Upper lobe of right lung (tissue), 1 donor: ENCODE results near the gene PCBP2. TPM values are rescaled to one million over a fixed set of nuclear protein-coding genes. Genes with fewer than 3 reads are reported as not detected.
"Not testable (repeated sequence)": the region's sequence is repeated elsewhere in the genome, so short reads cannot be mapped to it uniquely, and the experiment has no call there.

ENCODE experiments used
- ATAC-seq: fragments of 200-7000 bp; cut with Tn5 transposase; one replicate; pipeline ENCODE4 v1.9.1; 2020; ENCODE audit warnings: mild to moderate bottlenecking, moderate library complexity
- DNase-seq: peaks from one replicate; pipeline ENCODE4 v3.0.0-alpha.2; 2020
- H3K27ac ChIP-seq: fragments of 200-600 bp; one replicate; pipeline ENCODE4 v1.8.0; 2022
- H3K27me3 ChIP-seq: fragments of 200-600 bp; one replicate; pipeline ENCODE4 v1.8.0; 2022; ENCODE audit warnings: mild to moderate bottlenecking
- H3K36me3 ChIP-seq: fragments of 200-600 bp; one replicate; pipeline ENCODE4 v1.8.0; 2022
- H3K4me1 ChIP-seq: fragments of 200-600 bp; one replicate; pipeline ENCODE4 v1.8.0; 2022
- H3K4me3 ChIP-seq: fragments of 200-600 bp; one replicate; pipeline ENCODE4 v1.8.0; 2022; ENCODE audit warnings: mild to moderate bottlenecking
- H3K9me3 ChIP-seq: fragments of 200-600 bp; one replicate; pipeline ENCODE4 v1.8.0; 2022
- intact Hi-C: fragments of 100-400 bp; cut with DNase I; formaldehyde crosslinking; loops from one replicate; pipeline ENCODE4 v1.11.0; 2022
- total RNA-seq: library from RNA; stranded (reverse); fragmentation: NEBNext Ultra II Directional; extraction: Animal tissue kit (Norgen Biotek cat#: 25700); gene quantifications from one replicate; pipeline ENCODE4 v1.2.1, GENCODE V29; 2021
- TF ChIP-seq, protein P1 (sequence below): fragments of 200-600 bp; IDR thresholded peaks from one replicate; pipeline ENCODE4 v1.8.0; 2022; ENCODE audit warnings: antibody characterized with exemption
- donor health status: DM: no; HTN: yes; CAD: no; lungs with severe emphysema.

Gene PCBP2
- total RNA-seq, 1 donor from 2014 or later = 727 TPM

DNA sequence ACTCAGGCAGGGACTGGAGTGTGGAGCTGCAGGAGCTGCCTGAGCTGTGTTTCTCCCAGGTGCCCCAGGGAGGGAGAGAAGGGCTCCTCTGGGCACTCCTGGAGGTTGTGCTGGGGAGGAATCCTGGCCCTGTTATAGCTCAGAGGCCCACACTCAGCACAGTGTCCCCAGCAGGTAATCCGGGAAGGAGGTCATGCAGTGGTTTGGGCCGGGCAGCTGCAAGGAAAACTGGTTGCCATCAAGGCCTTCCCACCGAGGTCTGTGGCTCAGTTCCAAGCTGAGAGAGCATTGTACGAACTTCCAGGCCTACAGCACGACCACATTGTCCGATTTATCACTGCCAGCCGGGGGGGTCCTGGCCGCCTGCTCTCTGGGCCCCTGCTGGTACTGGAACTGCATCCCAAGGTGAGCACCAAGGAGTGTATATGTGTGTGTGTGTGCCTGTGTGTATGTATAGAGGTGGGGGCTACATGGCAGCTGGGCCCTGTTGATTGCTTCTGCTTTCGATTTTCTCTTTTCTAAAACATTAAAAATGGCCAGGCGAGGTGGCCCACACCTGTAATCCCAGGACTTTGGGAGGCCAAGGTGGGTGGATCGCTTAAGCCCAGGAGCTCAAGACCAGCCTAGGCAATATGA, 26.3 kb upstream of the PCBP2 start:
- TF ChIP-seq, protein P1, sequence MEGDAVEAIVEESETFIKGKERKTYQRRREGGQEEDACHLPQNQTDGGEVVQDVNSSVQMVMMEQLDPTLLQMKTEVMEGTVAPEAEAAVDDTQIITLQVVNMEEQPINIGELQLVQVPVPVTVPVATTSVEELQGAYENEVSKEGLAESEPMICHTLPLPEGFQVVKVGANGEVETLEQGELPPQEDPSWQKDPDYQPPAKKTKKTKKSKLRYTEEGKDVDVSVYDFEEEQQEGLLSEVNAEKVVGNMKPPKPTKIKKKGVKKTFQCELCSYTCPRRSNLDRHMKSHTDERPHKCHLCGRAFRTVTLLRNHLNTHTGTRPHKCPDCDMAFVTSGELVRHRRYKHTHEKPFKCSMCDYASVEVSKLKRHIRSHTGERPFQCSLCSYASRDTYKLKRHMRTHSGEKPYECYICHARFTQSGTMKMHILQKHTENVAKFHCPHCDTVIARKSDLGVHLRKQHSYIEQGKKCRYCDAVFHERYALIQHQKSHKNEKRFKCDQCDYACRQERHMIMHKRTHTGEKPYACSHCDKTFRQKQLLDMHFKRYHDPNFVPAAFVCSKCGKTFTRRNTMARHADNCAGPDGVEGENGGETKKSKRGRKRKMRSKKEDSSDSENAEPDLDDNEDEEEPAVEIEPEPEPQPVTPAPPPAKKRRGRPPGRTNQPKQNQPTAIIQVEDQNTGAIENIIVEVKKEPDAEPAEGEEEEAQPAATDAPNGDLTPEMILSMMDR = no peak
- no peak for DNase-seq

DNA sequence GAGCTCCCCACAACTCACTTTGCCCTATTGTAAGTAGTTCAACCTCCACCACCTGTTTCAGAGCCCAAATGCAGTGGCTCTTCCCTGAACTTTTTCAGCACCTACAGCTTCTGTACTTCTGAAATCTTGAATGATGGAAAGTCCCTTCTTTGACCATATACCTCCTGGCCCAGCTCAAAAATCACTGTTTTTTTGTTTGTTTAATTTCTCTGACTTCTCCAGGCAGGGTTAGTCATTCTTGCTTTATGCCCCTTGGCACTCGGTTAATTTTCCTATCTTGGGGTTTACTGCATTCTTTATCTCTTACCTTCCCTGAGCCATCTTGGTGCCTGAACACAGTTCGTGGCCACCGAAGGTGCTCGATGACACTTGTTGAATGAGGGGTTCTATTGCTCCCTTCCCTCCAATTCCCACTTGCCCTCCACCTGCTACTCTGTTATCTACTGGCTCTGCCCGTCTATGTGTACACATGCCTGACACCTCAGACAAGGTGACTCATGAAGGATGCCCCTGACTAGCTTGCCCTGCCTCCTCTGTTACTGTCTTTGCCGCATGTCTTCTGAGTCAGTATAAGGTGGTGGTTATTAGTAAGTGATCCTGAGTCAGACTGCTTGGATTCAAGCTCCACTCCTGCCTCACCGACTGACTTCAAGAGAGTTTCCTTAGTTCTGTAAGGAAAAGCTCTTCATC, 23.9 kb upstream of the PCBP2 start:
- H3K9me3 ChIP-seq = no peaks in the 10 kb centered on the region
- no peak for ATAC-seq
- no peak overlapping the region for H3K27ac ChIP-seq
- H3K36me3 ChIP-seq = no peaks in the 10 kb centered on the region
- intact Hi-C loops = no loop called here
- H3K27me3 ChIP-seq = no peaks in the 10 kb centered on the region
- no peak for DNase-seq
- H3K4me1 ChIP-seq = no peaks in the 10 kb centered on the region
- TF ChIP-seq, protein P1 = no peak
- no peak overlapping the region for H3K4me3 ChIP-seq

More for the DNA sequence above, 26.3 kb upstream of the PCBP2 start:
- no peak overlapping the region for H3K4me3 ChIP-seq
- H3K36me3 ChIP-seq = no peaks in the 10 kb centered on the region
- H3K27ac ChIP-seq = no peak overlapping the region
- H3K9me3 ChIP-seq = no peaks in the 10 kb centered on the region
- no peaks in the 10 kb centered on the region for H3K27me3 ChIP-seq
- intact Hi-C loops = no loop called here
- no peak for ATAC-seq
- H3K4me1 ChIP-seq = peaks cover 3% of the 10 kb centered on the region

DNA sequence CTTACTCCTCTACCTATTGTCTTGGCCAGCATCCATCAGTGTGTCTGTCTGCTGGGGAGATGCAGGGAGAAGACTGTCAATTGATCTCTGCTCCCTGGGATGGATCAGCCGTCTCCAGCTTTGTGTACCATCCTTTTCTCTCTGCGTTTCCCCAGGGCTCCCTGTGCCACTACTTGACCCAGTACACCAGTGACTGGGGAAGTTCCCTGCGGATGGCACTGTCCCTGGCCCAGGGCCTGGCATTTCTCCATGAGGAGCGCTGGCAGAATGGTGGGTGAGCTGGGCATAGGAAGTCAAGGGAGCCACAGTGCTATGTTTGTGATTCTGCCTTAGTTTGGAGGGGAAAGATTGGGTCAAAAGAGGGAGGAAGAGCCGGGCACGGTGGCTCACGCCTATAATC, 23.2 kb upstream of the PCBP2 start:
- no peak overlapping the region for H3K4me3 ChIP-seq
- DNase-seq = no peak
- no peak for ATAC-seq
- no peaks in the 10 kb centered on the region for H3K27me3 ChIP-seq
- TF ChIP-seq, protein P1 = no peak
- no peak overlapping the region for H3K27ac ChIP-seq
- H3K4me1 ChIP-seq = no peaks in the 10 kb centered on the region
- no peaks in the 10 kb centered on the region for H3K36me3 ChIP-seq
- no peaks in the 10 kb centered on the region for H3K9me3 ChIP-seq
- intact Hi-C loops = no loop called here

DNA sequence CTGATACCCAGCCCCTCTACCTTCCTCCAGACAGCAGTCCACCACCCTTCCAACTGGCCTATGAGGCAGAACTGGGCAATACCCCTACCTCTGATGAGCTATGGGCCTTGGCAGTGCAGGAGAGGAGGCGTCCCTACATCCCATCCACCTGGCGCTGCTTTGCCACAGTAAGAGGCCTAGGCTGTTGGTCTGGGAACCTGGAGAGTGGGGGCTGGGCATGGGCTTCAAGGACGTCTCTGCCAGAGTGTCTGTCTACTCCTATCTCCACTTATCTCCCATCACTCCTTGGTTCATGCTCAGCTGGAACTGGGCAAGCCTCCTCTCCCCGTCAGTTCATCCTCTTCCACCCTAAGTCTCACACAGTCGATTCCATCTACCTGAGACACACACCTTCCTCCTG, 21.8 kb upstream of the PCBP2 start:
- H3K4me3 ChIP-seq = no peak overlapping the region
- no peaks in the 10 kb centered on the region for H3K27me3 ChIP-seq
- H3K36me3 ChIP-seq = no peaks in the 10 kb centered on the region
- no peaks in the 10 kb centered on the region for H3K4me1 ChIP-seq
- no peak overlapping the region for H3K27ac ChIP-seq
- intact Hi-C loops = no loop called here
- no peaks in the 10 kb centered on the region for H3K9me3 ChIP-seq
- DNase-seq = no peak
- TF ChIP-seq, protein P1 = no peak
- ATAC-seq = peak; percentile 6

DNA sequence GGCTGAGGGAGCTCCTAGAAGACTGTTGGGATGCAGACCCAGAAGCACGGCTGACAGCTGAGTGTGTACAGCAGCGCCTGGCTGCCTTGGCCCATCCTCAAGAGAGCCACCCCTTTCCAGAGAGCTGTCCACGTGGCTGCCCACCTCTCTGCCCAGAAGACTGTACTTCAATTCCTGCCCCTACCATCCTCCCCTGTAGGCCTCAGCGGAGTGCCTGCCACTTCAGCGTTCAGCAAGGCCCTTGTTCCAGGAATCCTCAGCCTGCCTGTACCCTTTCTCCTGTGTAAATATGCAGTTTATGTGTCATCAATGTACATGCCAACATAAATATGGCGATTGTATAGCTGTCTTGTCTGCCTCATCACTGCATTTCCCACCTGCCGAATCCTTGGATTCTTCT, 20.7 kb upstream of the PCBP2 start:
- TF ChIP-seq, protein P1 = no peak
- Histone ChIP-seq H3K4me3 (no peak overlapping the region), H3K4me1 (no peaks in the 10 kb centered on the region), H3K9me3 (no peaks in the 10 kb centered on the region), H3K27ac (no peak overlapping the region), H3K36me3 (no peaks in the 10 kb centered on the region), H3K27me3 (no peaks in the 10 kb centered on the region)
- intact Hi-C loops = no loop called here
- no peak for ATAC-seq
- DNase-seq = no peak

DNA sequence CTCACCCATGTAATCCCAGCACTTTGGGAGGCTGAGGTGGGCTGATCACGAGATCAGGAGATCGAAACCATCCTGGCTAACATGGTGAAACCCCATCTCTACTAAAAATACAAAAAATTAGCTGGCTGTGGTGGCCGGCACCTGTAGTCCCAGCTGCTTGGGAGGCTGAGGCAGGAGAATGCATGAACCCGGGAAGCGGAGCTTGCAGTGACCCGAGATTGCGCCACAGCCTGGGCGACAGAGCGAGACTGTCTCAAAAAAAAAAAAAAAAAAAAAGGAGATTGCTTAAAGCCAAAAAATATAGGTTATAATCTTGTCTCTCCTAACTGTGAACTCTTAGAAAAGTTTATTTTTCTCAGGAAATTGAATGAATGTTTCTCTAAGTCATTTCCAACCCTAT, 16.6 kb upstream of the PCBP2 start:
- H3K27me3 ChIP-seq, ATAC-seq, H3K36me3 ChIP-seq, H3K4me3 ChIP-seq, H3K27ac ChIP-seq, intact Hi-C loops, DNase-seq, H3K4me1 ChIP-seq, H3K9me3 ChIP-seq: not testable (repeated sequence)

DNA sequence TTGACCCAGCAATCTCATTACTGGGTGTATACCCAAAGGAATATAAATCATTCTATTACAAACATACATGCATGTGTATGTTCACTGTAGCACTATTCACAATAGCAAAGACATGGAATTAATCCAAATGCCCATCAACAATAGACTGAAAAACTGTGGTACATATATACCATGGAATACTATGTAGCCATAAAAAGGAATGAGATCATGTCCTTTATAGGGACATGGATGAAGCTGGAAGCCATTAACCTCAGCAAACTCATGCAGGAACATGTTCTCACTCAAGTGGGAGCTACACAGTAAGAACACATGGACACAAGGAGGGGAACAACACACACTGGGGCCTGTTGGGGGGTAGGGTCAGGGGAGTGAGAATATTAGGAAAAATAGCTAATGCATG, 12.3 kb upstream of the PCBP2 start:
- H3K4me3 ChIP-seq, ATAC-seq, DNase-seq, H3K9me3 ChIP-seq, H3K27ac ChIP-seq, H3K27me3 ChIP-seq, intact Hi-C loops: not testable (repeated sequence)
- Histone ChIP-seq H3K4me1 (peaks cover 21% of the 10 kb centered on the region), H3K36me3 (peaks cover 12% of the 10 kb centered on the region)
